GM12892 (cell line): ENCODE data around the gene ESAM.

ENCODE experiments used
- POLR2A ChIP-seq: IDR thresholded peaks from 2 replicates; pipeline ENCODE4 v1.6.1; 2011; ENCODE audit warnings: low read depth, low read length, control low read depth
- POLR2AphosphoS5 ChIP-seq: IDR thresholded peaks from 2 replicates; pipeline ENCODE4 v1.6.1; 2011; ENCODE audit warnings: low read depth, low read length, control low read depth
- TAF1 ChIP-seq: IDR thresholded peaks from 2 replicates; pipeline ENCODE4 v1.6.1; 2011; ENCODE audit warnings: low read depth, mild to moderate bottlenecking, control low read depth, low read length, borderline replicate concordance

GRCh38 chr11:124759266-124760204 is 2.6 kb downstream of the ESAM start:
- no peak for TF ChIP-seq POLR2A
- TF ChIP-seq TAF1: no peak
- TF ChIP-seq POLR2AphosphoS5: no peak
